ENCODE data around the gene GFI1.

- no peak for TF ChIP-seq CTCF (IDR thresholded peaks at IDR 0.05)
- TF ChIP-seq SIN3A (IDR thresholded peaks at IDR 0.05; ENCODE audit: borderline replicate concordance, insufficient read depth, low read depth, low read length), result no peak
Observed at GRCh38 chr1:92465256-92465647, 21.5 kb downstream of the GFI1 start.
